ENCODE results near the gene LTA4H. TPM values are rescaled to one million over a fixed set of nuclear protein-coding genes. Genes with fewer than 3 reads are reported as not detected.

LTA4H gene
- total RNA-seq, 1 donor from 2014 or later = 85.5 TPM

GRCh38 chr12:95959107-95959506, 76.3 kb downstream of the LTA4H start:
- H3K36me3 Mint-ChIP-seq (ENCODE audit: low read depth) = no peaks in the 10 kb centered on the region
- H3K9me3 Mint-ChIP-seq = no peaks in the 10 kb centered on the region
- peaks cover 2% of the 10 kb centered on the region for H3K27me3 Mint-ChIP-seq (ENCODE audit: low read depth)
- no peaks in the 10 kb centered on the region for H3K4me1 Mint-ChIP-seq
- no peak overlapping the region for H3K4me3 Mint-ChIP-seq
- no peak overlapping the region for H3K27ac Mint-ChIP-seq (ENCODE audit: unreplicated experiment)
- DNase-seq (ENCODE audit: low read depth, low spot score) = no peak
- TF ChIP-seq, protein P1, sequence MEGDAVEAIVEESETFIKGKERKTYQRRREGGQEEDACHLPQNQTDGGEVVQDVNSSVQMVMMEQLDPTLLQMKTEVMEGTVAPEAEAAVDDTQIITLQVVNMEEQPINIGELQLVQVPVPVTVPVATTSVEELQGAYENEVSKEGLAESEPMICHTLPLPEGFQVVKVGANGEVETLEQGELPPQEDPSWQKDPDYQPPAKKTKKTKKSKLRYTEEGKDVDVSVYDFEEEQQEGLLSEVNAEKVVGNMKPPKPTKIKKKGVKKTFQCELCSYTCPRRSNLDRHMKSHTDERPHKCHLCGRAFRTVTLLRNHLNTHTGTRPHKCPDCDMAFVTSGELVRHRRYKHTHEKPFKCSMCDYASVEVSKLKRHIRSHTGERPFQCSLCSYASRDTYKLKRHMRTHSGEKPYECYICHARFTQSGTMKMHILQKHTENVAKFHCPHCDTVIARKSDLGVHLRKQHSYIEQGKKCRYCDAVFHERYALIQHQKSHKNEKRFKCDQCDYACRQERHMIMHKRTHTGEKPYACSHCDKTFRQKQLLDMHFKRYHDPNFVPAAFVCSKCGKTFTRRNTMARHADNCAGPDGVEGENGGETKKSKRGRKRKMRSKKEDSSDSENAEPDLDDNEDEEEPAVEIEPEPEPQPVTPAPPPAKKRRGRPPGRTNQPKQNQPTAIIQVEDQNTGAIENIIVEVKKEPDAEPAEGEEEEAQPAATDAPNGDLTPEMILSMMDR (conservative IDR thresholded peaks at IDR 0.05) = no peak

GRCh38 chr12:95956557-95957145, 78.7 kb downstream of the LTA4H start:
- TF ChIP-seq, protein P1 (conservative IDR thresholded peaks at IDR 0.05) = no peak
- no peak overlapping the region for H3K27ac Mint-ChIP-seq (ENCODE audit: unreplicated experiment)
- no peaks in the 10 kb centered on the region for H3K9me3 Mint-ChIP-seq
- H3K4me1 Mint-ChIP-seq = no peaks in the 10 kb centered on the region
- no peaks in the 10 kb centered on the region for H3K36me3 Mint-ChIP-seq (ENCODE audit: low read depth)
- H3K27me3 Mint-ChIP-seq (ENCODE audit: low read depth) = peaks cover 10% of the 10 kb centered on the region
- no peak overlapping the region for H3K4me3 Mint-ChIP-seq
- DNase-seq (ENCODE audit: low read depth, low spot score) = no peak

- TF ChIP-seq, protein P1 (conservative IDR thresholded peaks at IDR 0.05) = no peak
- H3K27ac Mint-ChIP-seq (ENCODE audit: unreplicated experiment) = no peak overlapping the region
- H3K4me3 Mint-ChIP-seq = no peak overlapping the region
- peaks cover 13% of the 10 kb centered on the region for H3K27me3 Mint-ChIP-seq (ENCODE audit: low read depth)
- H3K4me1 Mint-ChIP-seq = no peaks in the 10 kb centered on the region
- H3K9me3 Mint-ChIP-seq = no peaks in the 10 kb centered on the region
- H3K36me3 Mint-ChIP-seq (ENCODE audit: low read depth) = no peaks in the 10 kb centered on the region
- no peak for DNase-seq (ENCODE audit: low read depth, low spot score)
Observed at GRCh38 chr12:95955549-95956159, 79.7 kb downstream of the LTA4H start.

GRCh38 chr12:95953000-95953399, 82.4 kb downstream of the LTA4H start:
- Mint-ChIP-seq H3K27ac (ENCODE audit: unreplicated experiment) (no peak overlapping the region), H3K4me1 (no peaks in the 10 kb centered on the region), H3K27me3 (ENCODE audit: low read depth) (peaks cover 24% of the 10 kb centered on the region), H3K9me3 (no peaks in the 10 kb centered on the region), H3K36me3 (ENCODE audit: low read depth) (no peaks in the 10 kb centered on the region), H3K4me3 (no peak overlapping the region)
- DNase-seq (ENCODE audit: low read depth, low spot score) = no peak
- TF ChIP-seq, protein P1 (conservative IDR thresholded peaks at IDR 0.05) = no peak

- H3K36me3 Mint-ChIP-seq (ENCODE audit: low read depth) = no peaks in the 10 kb centered on the region
- DNase-seq (ENCODE audit: low read depth, low spot score) = no peak
- no peaks in the 10 kb centered on the region for H3K4me1 Mint-ChIP-seq
- no peak overlapping the region for H3K4me3 Mint-ChIP-seq
- TF ChIP-seq, protein P1 (conservative IDR thresholded peaks at IDR 0.05) = no peak
- H3K27me3 Mint-ChIP-seq (ENCODE audit: low read depth) = peaks cover 24% of the 10 kb centered on the region
- no peak overlapping the region for H3K27ac Mint-ChIP-seq (ENCODE audit: unreplicated experiment)
- no peaks in the 10 kb centered on the region for H3K9me3 Mint-ChIP-seq
Observed at GRCh38 chr12:95951515-95951914, 83.9 kb downstream of the LTA4H start.

Other genes starting within 250 kb of the LTA4H start
- gene NTN4, start 244.8 kb downstream of the LTA4H start, total RNA-seq = 5.7 and 6.0 TPM in 2 replicates
- gene SNRPF, start 176.6 kb downstream of the LTA4H start, total RNA-seq = 70.6 and 71.5 TPM in 2 replicates
- gene CCDC38, start 93.0 kb downstream of the LTA4H start, total RNA-seq = 0.18 TPM in 1 of 2 replicates, not detected in the other
- 0.18 and 0.30 TPM in 2 replicates for gene AMDHD1, start 92.3 kb downstream of the LTA4H start, total RNA-seq
- gene HAL, start 39.2 kb downstream of the LTA4H start, total RNA-seq = 0.25 and 0.65 TPM in 2 replicates
- gene ELK3, start 158.8 kb upstream of the LTA4H start, total RNA-seq = 19.0 and 24.3 TPM in 2 replicates